Adrenal gland (tissue), 5 donors: ENCODE results near the gene SLU7.

Experiments used
- CTCF ChIP-seq, 6 experiments: fragments of 450-650 bp in 4 of 6; fragments of 200-600 bp in 2 of 6; sonication (generic) in 1 of 6; IDR thresholded peaks; 1 replicate in 5 of 6; 2 replicates in 1 of 6; pipeline versions ENCODE4 v1.5.1 to v1.8.0; 2016 to 2021; ENCODE audit warnings: antibody characterized with exemption in 6 of 6, mild to moderate bottlenecking in 2 of 6, moderate library complexity in 1 of 6
- POLR2A ChIP-seq, 2 donors: fragments of 450-650 bp; IDR thresholded peaks; one replicate each; pipeline ENCODE4 v1.6.1; 2017; ENCODE audit warnings: antibody characterized with exemption in 2 of 2, mild to moderate bottlenecking in 2 of 2, moderate library complexity in 1 of 2
- donor health status: DM: no; HTN: no; CAD: no.

GRCh38 chr5:160397492-160397891, 21.4 kb downstream of the SLU7 start:
- TF ChIP-seq CTCF (IDR thresholded peaks at IDR 0.05) (no peak), POLR2A (IDR thresholded peaks at IDR 0.05) (no peak)
